Activated CD8-positive, alpha-beta memory T cell treated with anti-CD3 and anti-CD28 coated beads for 48 hours (primary cell): ENCODE measurements around the gene PLEKHF1.
A peak's percentile ranks its signal among the peaks of the same experiment; 100 is the strongest.

Experiments used
- DNase-seq, 3 experiments: peaks; one replicate each; pipeline ENCODE4 v3.0.0-alpha.2; 2020; ENCODE audit warnings: low read depth in 2 of 3, low spot score in 2 of 3

PLEKHF1 gene

GRCh38 chr19:29677001-29677817 lies 11.9 kb downstream of the PLEKHF1 start:
- DNase-seq = no peak

GRCh38 chr19:29678484-29679106 lies 13.3 kb downstream of the PLEKHF1 start:
- no peak for DNase-seq

GRCh38 chr19:29679598-29680210 lies 14.4 kb downstream of the PLEKHF1 start:
- DNase-seq = no peak

GRCh38 chr19:29680447-29680846 lies 15.2 kb downstream of the PLEKHF1 start:
- peak in 2 of 3 experiments; percentile 73 to 75 for DNase-seq

- no peak for DNase-seq
Measured at GRCh38 chr19:29680937-29681336, 15.7 kb downstream of the PLEKHF1 start.

GRCh38 chr19:29681422-29682235 lies 16.4 kb downstream of the PLEKHF1 start:
- DNase-seq = no peak

GRCh38 chr19:29682236-29682895 lies 17.1 kb downstream of the PLEKHF1 start:
- DNase-seq = no peak

GRCh38 chr19:29683009-29683408 lies 17.7 kb downstream of the PLEKHF1 start:
- no peak for DNase-seq

GRCh38 chr19:29685326-29685725 lies 20.1 kb downstream of the PLEKHF1 start:
- no peak for DNase-seq

- DNase-seq = no peak
Measured at GRCh38 chr19:29686285-29686805, 21.1 kb downstream of the PLEKHF1 start.

GRCh38 chr19:29687244-29687896 lies 22.1 kb downstream of the PLEKHF1 start:
- no peak for DNase-seq

- DNase-seq = no peak
Measured at GRCh38 chr19:29687897-29688728, 22.9 kb downstream of the PLEKHF1 start.

GRCh38 chr19:29690842-29691241 lies 25.6 kb downstream of the PLEKHF1 start:
- DNase-seq = no peak

GRCh38 chr19:29694161-29694560 lies 28.9 kb downstream of the PLEKHF1 start:
- DNase-seq = no peak

GRCh38 chr19:29694669-29695627 lies 29.7 kb downstream of the PLEKHF1 start:
- peak in 1 of 3 experiments; percentile 56 for DNase-seq

- no peak for DNase-seq
Measured at GRCh38 chr19:29695765-29696564, 30.7 kb downstream of the PLEKHF1 start.

- DNase-seq = no peak
Measured at GRCh38 chr19:29696565-29696846, 31.2 kb downstream of the PLEKHF1 start.
